Measurements from ENCODE around the gene FASTK. TPM values are rescaled to one million over a fixed set of nuclear protein-coding genes. Genes with fewer than 3 reads are reported as not detected.

Gene FASTK
- total RNA-seq, 1 donor from 2014 or later, result 54.2 TPM

DNA sequence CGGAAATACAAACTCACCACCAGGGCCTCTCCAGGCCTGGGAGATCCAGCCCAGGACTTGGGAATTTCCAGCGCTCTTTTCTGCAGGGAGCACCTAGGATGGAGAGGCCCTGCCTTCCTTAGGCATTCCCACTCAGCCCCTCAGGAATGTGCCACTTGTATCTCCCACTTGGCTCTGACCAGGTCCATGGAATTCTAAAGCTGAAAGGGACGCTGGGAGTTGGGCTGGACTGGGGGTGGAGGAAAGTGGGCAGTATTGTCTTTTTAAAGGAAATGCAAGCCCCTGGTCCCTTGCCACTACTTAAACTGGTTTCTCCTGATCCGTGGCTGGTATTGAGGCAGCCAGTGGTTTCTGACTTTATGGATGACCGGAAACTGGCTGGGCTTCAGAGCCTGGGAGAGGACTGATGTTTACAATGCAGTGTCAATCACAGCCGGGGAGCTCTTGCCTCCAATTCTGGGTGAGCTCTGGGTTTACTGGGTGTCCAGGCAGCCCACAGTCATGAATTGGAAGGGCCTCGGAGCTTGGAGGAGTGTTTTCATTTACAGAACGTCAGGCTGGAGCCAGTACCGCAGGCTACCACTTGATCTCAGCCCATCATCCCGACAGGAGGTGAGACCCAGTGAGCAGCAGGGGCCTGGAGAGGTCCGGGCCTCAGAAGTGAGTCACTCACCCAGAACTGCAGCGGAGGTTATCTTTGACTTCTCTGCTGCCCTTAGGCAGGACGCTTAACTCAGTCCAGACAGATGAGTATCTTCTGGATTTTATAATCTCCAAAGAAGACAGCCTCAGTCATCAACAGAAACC, 32.9 kb upstream of the FASTK start:
- Histone ChIP-seq H3K4me1 (peaks cover 22% of the 10 kb centered on the region), H3K27ac (peak overlapping the region; percentile 70), H3K4me3 (peak overlapping the region; percentile 28), H3K9me3 (no peaks in the 10 kb centered on the region), H3K36me3 (peaks cover 11% of the 10 kb centered on the region), H3K27me3 (no peaks in the 10 kb centered on the region)
- TF ChIP-seq, protein P1, sequence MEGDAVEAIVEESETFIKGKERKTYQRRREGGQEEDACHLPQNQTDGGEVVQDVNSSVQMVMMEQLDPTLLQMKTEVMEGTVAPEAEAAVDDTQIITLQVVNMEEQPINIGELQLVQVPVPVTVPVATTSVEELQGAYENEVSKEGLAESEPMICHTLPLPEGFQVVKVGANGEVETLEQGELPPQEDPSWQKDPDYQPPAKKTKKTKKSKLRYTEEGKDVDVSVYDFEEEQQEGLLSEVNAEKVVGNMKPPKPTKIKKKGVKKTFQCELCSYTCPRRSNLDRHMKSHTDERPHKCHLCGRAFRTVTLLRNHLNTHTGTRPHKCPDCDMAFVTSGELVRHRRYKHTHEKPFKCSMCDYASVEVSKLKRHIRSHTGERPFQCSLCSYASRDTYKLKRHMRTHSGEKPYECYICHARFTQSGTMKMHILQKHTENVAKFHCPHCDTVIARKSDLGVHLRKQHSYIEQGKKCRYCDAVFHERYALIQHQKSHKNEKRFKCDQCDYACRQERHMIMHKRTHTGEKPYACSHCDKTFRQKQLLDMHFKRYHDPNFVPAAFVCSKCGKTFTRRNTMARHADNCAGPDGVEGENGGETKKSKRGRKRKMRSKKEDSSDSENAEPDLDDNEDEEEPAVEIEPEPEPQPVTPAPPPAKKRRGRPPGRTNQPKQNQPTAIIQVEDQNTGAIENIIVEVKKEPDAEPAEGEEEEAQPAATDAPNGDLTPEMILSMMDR (IDR thresholded peaks at IDR 0.05), result no peak
- ATAC-seq (peak; percentile 51), DNase-seq (no peak)
- intact Hi-C loops (cut with DNase I), result loop anchor here (10.0 kb wide), 1 partner anchor 79 kb away; no protein-coding TSS in a partner anchor

DNA sequence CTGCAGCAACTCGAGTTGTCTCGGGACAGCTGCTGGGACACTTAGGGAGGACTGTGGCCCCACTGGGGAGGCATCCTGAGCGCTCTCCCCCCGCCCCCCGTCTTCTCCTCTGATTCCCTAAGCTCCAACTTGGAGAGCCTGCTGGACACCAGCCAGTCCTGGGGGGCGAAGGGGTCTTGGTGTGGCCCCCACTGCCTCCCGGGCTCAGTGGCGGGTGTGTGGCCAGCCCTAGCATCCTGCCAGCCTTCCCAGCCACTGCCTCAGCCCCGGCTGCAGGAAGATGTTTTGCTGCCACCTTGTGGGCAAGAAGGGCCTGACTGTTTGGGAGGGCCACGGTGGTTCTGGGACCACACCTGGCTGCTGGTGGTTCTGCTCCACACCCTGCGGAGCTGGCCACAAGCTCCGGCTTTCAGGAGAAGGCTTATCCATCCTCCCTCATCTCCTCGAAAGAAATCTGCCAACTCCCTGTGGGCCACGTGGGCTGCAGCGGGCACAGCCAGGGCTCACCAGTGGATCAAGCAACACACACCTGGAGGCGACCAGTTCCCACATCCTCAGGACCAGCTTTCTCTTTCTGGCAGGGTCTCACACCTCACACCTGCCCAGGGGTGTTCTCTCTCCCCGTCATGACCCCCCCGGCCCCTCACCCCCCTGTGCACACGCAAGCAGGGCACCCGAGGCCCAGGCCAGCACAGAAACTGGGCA, 30.5 kb upstream of the FASTK start:
- Histone ChIP-seq H3K36me3 (no peaks in the 10 kb centered on the region), H3K27me3 (no peaks in the 10 kb centered on the region), H3K9me3 (no peaks in the 10 kb centered on the region), H3K4me3 (no peak overlapping the region), H3K27ac (no peak overlapping the region), H3K4me1 (peaks cover 22% of the 10 kb centered on the region)
- ATAC-seq (peak; percentile 72), DNase-seq (peak; percentile 85)
- intact Hi-C loops (cut with DNase I), result loop anchor here (10.0 kb wide), 1 partner anchor 76 kb away; no protein-coding TSS in a partner anchor
- TF ChIP-seq, protein P1 (IDR thresholded peaks at IDR 0.05), result peak; percentile 84

DNA sequence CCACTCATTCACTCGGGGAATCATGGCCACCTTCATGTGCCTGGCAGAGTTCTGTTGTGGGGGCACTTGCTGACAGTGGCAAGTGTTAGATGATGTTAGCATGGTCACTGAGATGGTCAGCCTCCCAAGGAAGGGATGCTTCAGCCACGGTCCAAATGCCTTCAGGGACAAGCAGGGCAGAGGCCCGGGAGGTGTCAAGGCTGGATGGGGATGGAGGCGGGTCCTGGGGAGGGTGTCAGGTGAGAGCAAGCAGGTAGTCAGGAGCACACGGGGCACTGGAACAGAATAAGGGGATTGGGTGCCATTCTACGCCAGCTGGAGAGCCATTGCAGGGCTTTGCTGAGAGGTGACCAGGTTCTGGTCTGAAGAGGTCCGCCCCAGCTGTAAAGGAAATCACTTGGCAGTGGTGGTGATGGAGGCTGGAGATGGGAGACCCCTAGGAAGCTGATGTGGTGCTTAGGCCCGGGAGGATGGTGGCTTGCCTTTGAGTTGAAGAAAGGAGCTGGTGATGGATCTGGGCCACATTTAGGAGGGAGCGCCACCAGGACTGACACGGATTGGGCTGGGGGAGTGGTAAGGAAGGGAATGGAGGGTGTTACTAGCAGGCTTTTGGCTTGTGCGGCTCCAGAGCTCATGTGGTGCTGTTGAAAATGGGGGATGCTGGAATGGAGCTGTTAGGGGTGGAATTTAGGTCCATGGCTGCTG, 29.8 kb upstream of the FASTK start:
- Histone ChIP-seq H3K27ac (no peak overlapping the region), H3K9me3 (no peaks in the 10 kb centered on the region), H3K4me3 (no peak overlapping the region), H3K4me1 (peaks cover 22% of the 10 kb centered on the region), H3K27me3 (no peaks in the 10 kb centered on the region), H3K36me3 (no peaks in the 10 kb centered on the region)
- no peak for ATAC-seq
- no peak for DNase-seq
- TF ChIP-seq, protein P1 (IDR thresholded peaks at IDR 0.05), result no peak
- intact Hi-C loops (cut with DNase I), result loop anchor here (10.0 kb wide), 1 partner anchor 76 kb away; no protein-coding TSS in a partner anchor

DNA sequence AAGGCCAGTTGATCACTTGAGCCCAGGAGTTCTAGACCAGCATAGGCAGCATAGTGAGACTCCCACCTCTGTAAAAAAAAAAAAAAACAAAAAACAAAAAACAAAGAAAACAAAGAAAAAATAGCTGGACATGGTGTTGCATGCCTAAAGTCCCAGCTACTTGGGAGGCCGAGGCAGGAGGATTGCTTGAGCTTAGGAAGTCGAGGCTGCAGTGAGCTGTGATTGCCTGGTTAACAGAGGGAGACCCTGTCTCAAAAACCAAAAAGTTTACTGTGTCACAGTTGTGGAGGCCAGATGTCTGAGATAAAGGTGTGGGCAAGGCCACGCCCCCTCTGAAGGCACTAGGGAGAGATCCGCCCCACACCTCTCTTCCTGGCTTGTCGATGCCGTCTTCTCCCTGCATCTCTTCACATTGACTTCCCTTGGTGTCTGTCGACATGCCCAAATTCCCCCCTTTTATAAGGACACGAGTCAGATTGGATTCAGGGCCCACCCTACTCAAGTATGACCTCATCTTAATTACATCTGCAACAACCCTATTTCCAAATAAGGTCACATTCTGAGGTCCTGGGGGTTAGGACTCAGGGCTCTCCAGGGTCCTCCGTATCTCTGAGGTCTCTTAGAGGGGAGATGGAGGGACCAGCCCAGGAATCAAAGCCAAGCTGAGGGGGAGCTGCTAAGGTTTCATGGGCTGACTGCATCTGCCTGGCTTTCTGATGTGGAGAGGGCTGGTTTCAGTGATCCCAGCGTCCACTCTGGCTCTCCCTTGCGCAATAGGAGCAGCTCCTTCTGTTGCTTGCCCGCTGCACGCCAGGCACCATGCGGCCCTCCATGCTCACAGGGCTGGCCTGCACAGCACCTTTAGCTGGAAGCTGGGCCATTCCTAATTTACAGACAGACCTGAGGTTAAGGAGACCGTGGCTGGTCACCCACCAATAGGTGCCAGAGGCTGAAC, 28.8 kb upstream of the FASTK start:
- TF ChIP-seq, protein P1 (IDR thresholded peaks at IDR 0.05), result no peak
- ATAC-seq (no peak), DNase-seq (no peak)
- Histone ChIP-seq H3K9me3 (no peaks in the 10 kb centered on the region), H3K27me3 (no peaks in the 10 kb centered on the region), H3K4me3 (no peak overlapping the region), H3K27ac (no peak overlapping the region), H3K4me1 (peaks cover 22% of the 10 kb centered on the region), H3K36me3 (no peaks in the 10 kb centered on the region)
- intact Hi-C loops (cut with DNase I), result loop anchor here (10.0 kb wide), 1 partner anchor 75 kb away; no protein-coding TSS in a partner anchor

DNA sequence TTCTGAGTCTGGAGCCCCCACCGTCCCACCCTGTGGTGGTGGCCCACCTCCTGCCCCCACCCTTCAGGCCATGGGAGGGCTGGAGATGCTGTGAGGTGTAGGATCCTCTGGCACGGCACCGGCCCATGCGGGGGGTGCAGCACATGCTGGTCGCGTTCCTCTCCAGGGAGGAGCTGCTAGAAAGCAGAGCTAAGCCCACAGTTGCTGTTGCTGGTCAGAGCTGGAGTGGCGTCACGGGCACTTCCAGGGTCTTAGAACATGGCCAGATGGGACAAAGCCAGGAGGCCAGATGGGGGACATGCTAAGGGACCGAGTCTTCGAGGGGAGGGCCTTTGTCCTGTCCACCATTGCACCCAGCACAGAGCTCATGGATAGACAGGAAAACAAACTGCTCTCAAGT, 27.3 kb upstream of the FASTK start:
- no peak for DNase-seq
- no peak for ATAC-seq
- H3K27ac ChIP-seq, result no peak overlapping the region
- H3K9me3 ChIP-seq, result no peaks in the 10 kb centered on the region
- TF ChIP-seq, protein P1 (IDR thresholded peaks at IDR 0.05), result no peak
- H3K36me3 ChIP-seq, result no peaks in the 10 kb centered on the region
- H3K27me3 ChIP-seq, result no peaks in the 10 kb centered on the region
- peaks cover 7% of the 10 kb centered on the region for H3K4me1 ChIP-seq
- no peak overlapping the region for H3K4me3 ChIP-seq
- intact Hi-C loops (cut with DNase I), result no loop called here

Data from upper lobe of right lung (tissue), 1 donor.